PFSK-1 (cell line): ENCODE data around the gene HK3.

Experiments used
- FOXP2 ChIP-seq: optimal IDR thresholded peaks from 2 replicates; pipeline ENCODE3; 2011; ENCODE audit warnings: borderline replicate concordance, control low read depth, inconsistent platforms; ENCODE audit not compliant: insufficient read depth; ENCODE audit errors: extremely low read length, extremely low read depth
- POLR2AphosphoS5 ChIP-seq: IDR thresholded peaks from 2 replicates; pipeline ENCODE4 v1.6.1; 2012; ENCODE audit warnings: low read depth, mild to moderate bottlenecking, control low read depth, low read length, moderate library complexity
- SIN3A ChIP-seq: IDR thresholded peaks from 2 replicates; pipeline ENCODE4 v1.6.1; 2012; ENCODE audit warnings: mild to moderate bottlenecking, low read length, moderate library complexity, borderline replicate concordance; ENCODE audit not compliant: insufficient read depth
- TAF1 ChIP-seq: IDR thresholded peaks from 2 replicates; pipeline ENCODE4 v1.6.1; 2012; ENCODE audit warnings: low read length, control low read depth, borderline replicate concordance; ENCODE audit not compliant: insufficient read depth
- TF ChIP-seq, protein P1 (sequence below), 2 experiments: IDR thresholded peaks; 2 replicates each; pipeline versions ENCODE4 v1.6.1 to v1.8.0; 2011 to 2012; ENCODE audit warnings: low read depth in 2 of 2, low read length in 2 of 2, control low read depth in 1 of 2, inconsistent platforms in 1 of 2, mild to moderate bottlenecking in 1 of 2, moderate library complexity in 1 of 2; ENCODE audit not compliant: insufficient read depth in 1 of 2

Gene HK3

DNA sequence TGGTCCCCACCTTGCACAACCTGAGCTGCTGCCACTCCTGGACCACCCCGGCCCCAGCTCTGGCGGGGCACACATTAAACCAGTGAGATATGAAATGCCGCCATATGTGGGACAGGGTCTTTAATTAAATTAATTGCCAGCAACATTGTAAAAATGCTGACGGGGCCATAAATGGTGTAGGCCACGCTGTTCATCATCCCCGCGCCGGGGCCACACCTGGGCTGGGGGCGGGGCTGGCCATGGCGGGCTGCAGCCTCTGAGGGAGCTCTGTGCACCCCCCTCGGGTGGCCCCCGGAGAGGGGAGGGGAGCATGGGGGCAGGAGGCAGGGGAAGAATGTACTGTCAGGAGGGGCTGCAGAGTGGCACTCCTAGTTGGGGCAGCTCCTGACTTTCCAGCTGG is 47.8 kb downstream of the HK3 start:
- TF ChIP-seq SIN3A (no peak), TAF1 (no peak), POLR2AphosphoS5 (no peak), FOXP2 (no peak)
- TF ChIP-seq, protein P1, sequence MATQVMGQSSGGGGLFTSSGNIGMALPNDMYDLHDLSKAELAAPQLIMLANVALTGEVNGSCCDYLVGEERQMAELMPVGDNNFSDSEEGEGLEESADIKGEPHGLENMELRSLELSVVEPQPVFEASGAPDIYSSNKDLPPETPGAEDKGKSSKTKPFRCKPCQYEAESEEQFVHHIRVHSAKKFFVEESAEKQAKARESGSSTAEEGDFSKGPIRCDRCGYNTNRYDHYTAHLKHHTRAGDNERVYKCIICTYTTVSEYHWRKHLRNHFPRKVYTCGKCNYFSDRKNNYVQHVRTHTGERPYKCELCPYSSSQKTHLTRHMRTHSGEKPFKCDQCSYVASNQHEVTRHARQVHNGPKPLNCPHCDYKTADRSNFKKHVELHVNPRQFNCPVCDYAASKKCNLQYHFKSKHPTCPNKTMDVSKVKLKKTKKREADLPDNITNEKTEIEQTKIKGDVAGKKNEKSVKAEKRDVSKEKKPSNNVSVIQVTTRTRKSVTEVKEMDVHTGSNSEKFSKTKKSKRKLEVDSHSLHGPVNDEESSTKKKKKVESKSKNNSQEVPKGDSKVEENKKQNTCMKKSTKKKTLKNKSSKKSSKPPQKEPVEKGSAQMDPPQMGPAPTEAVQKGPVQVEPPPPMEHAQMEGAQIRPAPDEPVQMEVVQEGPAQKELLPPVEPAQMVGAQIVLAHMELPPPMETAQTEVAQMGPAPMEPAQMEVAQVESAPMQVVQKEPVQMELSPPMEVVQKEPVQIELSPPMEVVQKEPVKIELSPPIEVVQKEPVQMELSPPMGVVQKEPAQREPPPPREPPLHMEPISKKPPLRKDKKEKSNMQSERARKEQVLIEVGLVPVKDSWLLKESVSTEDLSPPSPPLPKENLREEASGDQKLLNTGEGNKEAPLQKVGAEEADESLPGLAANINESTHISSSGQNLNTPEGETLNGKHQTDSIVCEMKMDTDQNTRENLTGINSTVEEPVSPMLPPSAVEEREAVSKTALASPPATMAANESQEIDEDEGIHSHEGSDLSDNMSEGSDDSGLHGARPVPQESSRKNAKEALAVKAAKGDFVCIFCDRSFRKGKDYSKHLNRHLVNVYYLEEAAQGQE (IDR thresholded peaks at IDR 0.05; ENCODE audit: insufficient read depth in 1 of 2, low read depth in 2 of 2, low read length in 2 of 2) = no peak

DNA sequence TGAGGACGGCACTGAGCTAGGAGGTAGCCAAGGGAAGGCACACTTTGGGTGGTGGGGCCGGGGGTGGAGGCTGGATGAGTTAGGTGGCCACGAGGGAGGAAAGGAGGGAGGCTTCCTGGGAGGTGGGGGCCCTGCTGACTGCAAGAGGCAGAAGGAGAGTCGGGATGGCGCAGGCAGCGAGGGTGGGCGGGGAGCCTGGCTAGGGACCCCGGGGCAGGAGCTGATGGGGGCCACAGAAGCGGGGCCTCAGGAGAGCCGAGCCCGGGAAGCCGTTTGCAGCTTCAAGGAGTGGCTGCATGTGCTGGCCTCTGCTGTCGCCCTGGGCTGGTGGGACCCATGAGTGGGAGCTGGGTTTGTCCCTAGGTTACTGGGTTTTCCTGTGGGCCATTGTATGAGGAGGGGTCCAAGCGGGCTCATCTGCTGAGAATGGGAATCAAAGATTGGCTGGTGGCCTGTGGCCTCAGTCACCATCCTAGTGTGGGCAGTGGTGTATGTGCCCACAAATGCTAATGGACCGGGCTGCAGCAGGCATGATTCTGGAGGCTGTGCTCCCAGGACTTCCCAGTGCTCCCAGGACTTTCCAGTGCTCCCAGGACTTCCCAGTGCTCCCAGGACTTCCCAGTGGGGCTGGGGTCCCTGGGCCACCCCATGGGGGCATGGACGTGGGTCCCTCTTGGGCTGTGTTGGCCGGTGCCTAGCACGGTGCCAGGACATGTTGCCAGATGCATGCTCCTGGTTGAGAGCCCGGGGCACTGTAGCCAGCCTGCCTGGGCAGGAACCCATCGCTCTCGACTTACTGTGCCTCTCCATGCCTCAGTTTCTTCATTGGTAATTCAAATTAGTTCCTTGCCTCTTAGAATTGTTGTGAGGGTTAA is 48.5 kb downstream of the HK3 start:
- TF ChIP-seq FOXP2 = no peak

DNA sequence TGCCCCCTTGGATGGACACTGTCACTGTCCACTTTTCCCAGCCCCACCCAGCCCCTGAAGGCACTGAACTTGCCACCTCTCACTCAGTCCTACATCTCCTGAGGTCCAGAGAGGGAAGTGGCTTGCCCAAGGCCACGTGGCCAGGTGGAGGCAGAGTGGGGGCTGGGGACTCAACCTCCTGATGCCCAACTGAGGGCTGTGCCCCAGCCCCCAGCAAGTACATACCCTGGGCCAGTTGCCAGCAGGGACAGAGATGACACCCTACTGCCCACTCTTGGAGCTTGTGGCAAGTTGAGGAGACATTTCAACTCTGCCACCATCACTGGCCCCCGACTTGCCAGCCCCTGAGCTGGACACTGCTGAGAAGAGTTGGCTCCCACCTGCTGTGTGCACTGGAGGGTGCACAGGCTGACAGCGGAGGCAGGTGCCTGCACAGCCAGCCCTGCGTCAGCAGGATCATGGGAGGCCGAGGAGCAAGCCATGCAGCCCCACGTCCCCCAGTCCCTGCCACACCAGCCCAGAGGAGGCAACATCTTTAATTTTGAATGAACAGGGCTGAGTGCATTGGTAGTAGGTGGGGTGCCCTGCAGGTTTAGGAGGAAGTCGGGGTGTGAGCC is 49.4 kb downstream of the HK3 start:
- no peak for TF ChIP-seq SIN3A
- no peak for TF ChIP-seq TAF1
- TF ChIP-seq, protein P1 (IDR thresholded peaks at IDR 0.05; ENCODE audit: insufficient read depth in 1 of 2, low read depth in 2 of 2, low read length in 2 of 2) = no peak
- TF ChIP-seq FOXP2 = no peak
- TF ChIP-seq POLR2AphosphoS5 = no peak

- TF ChIP-seq FOXP2 (no peak), SIN3A (no peak), POLR2AphosphoS5 (no peak), TAF1 (no peak)
- TF ChIP-seq, protein P1 (IDR thresholded peaks at IDR 0.05; ENCODE audit: insufficient read depth in 1 of 2, low read depth in 2 of 2, low read length in 2 of 2) = no peak
These were observed 50.5 kb downstream of the HK3 start for GRCh38 chr5:176848651-176849050.

DNA sequence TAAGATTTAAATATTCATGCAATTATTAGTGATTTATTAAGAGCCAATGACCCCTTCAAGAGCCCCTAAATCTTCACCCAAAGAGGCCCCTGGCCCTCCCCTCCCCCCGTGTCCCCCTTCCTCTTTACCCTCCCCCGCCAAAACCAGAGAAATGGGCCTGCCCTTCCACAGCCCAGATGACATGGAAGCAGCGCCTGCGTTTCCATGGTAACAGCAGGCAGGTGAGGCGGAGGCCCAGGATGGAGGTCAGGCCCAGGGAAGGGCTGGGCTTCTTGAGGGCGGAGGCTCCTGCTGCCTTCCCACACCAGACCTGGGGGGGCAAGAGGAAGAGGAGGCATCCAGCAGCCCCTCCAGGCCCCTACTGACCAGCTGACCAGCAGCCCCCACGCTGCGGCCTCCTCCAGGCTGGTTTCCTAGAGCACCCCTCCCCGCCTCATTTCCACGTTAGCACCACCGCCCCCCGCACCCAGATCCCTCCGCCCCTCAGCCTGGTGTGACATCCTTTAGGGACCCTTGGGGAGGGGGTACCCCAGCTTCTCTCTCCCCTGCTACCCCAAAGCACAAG is 51.3 kb downstream of the HK3 start:
- TF ChIP-seq SIN3A (no peak), FOXP2 (no peak)

GRCh38 chr5:176847148-176847547 is 52.0 kb downstream of the HK3 start:
- TF ChIP-seq SIN3A = no peak
- no peak for TF ChIP-seq POLR2AphosphoS5
- TF ChIP-seq, protein P1 (IDR thresholded peaks at IDR 0.05; ENCODE audit: insufficient read depth in 1 of 2, low read depth in 2 of 2, low read length in 2 of 2) = no peak
- no peak for TF ChIP-seq TAF1
- TF ChIP-seq FOXP2 = no peak
